ENCODE data around the gene BICC1. TPM values are rescaled to one million over a fixed set of nuclear protein-coding genes. Genes with fewer than 3 reads are reported as not detected.

BICC1 gene
- total RNA-seq, 1 experiment from 2014 or later: 0.57 TPM

- Histone ChIP-seq H2BK15ac (ENCODE audit: low read depth, low read length) (no peak overlapping the region), H4K5ac (ENCODE audit: insufficient read length, low read depth, low read length) (no peak overlapping the region), H4K20me1 (ENCODE audit: control insufficient read depth, insufficient read depth, insufficient read length) (no peaks in the 10 kb centered on the region), H3K9ac (ENCODE audit: extremely low read depth, insufficient read length, low read length) (no peak overlapping the region), H2BK12ac (ENCODE audit: insufficient read length, low read depth, low read length) (no peak overlapping the region), H2AFZ (ENCODE audit: low read length) (no peak overlapping the region), H2BK5ac (ENCODE audit: insufficient read length, low read length) (no peak overlapping the region), H3K18ac (ENCODE audit: insufficient read length, low read depth, low read length) (no peak overlapping the region), H4K91ac (ENCODE audit: insufficient read length, low read depth, low read length) (no peak overlapping the region), H3K27ac (ENCODE audit: insufficient read length, low read depth, low read length) (no peak overlapping the region), H2AK5ac (ENCODE audit: insufficient read length, low read length) (no peak overlapping the region), H3K56ac (ENCODE audit: insufficient read length, low read depth, low read length) (no peak overlapping the region), H3T11ph (ENCODE audit: low read length) (no peak overlapping the region), H3K4me2 (ENCODE audit: insufficient read depth, insufficient read length, low read length) (no peak overlapping the region), H3K79me2 (ENCODE audit: insufficient read depth, low read length) (no peaks in the 10 kb centered on the region), H3K4ac (ENCODE audit: low read depth, low read length) (no peak overlapping the region), H3K4me1 (ENCODE audit: insufficient read depth, low read length) (no peaks in the 10 kb centered on the region), H3K79me1 (ENCODE audit: insufficient read depth, low read depth, low read length, poor library complexity, severe bottlenecking) (no peaks in the 10 kb centered on the region), H3K27me3 (ENCODE audit: insufficient read depth, low read length) (no peaks in the 10 kb centered on the region), H3K14ac (ENCODE audit: insufficient read depth, low read length) (no peak overlapping the region), H3K23ac (ENCODE audit: insufficient read length, low read depth, low read length) (no peak overlapping the region), H2BK120ac (ENCODE audit: low read depth, low read length, poor library complexity, severe bottlenecking) (no peak overlapping the region), H3K23me2 (ENCODE audit: insufficient read length, low read depth, low read length, poor library complexity, severe bottlenecking) (no peaks in the 10 kb centered on the region), H2BK20ac (ENCODE audit: low read depth, low read length, poor library complexity, severe bottlenecking) (no peak overlapping the region), H3K9me3 (ENCODE audit: control insufficient read depth, low read depth, low read length) (no peaks in the 10 kb centered on the region), H4K8ac (replicated peaks; ENCODE audit: insufficient read length, low read depth, low read length) (no peak overlapping the region)
- peak overlapping the region in 1 of 3 experiments; percentile 50; a peak in 1 of 7 replicates for H3K27ac Mint-ChIP-seq
- no peaks in the 10 kb centered on the region for H3K9me3 Mint-ChIP-seq
- TF ChIP-seq CTCF (conservative IDR thresholded peaks at IDR 0.05): no peak
- no peak overlapping the region for H3K4me3 Mint-ChIP-seq
- WGBS (ENCODE audit: extremely low coverage, insufficient read length, low lambda C conversion rate): no CpG with 5 or more reads among the region's 2 CpGs
- H3K4me1 Mint-ChIP-seq: no peaks in the 10 kb centered on the region
- DNase-seq: no peak
- H3K27me3 Mint-ChIP-seq (ENCODE audit: low read depth): no peaks in the 10 kb centered on the region
- no peaks in the 10 kb centered on the region for H3K36me3 Mint-ChIP-seq (ENCODE audit: insufficient read depth in 1 of 3, low read depth in 3 of 3)
Measured at GRCh38 chr10:58824396-58824795, 311.7 kb downstream of the BICC1 start.

Measured in H9 (cell line).